NCI-H1436 (cell line): Measurements from ENCODE around the gene CRB1.
"Not testable (repeated sequence)": the region's sequence is repeated elsewhere in the genome, so short reads cannot be mapped to it uniquely, and the experiment has no call there.

Source experiments
- DNase-seq: peaks from one replicate; lab custom pipeline; 2025; lab: John Stamatoyannopoulos, UW

CRB1 gene

GRCh38 chr1:197465528-197466327 is 197.7 kb downstream of the CRB1 start:
- DNase-seq: no peak

- no peak for DNase-seq
These were observed 198.8 kb downstream of the CRB1 start for GRCh38 chr1:197466813-197467212.

- no peak for DNase-seq
These were observed 199.8 kb downstream of the CRB1 start for GRCh38 chr1:197467881-197468280.

GRCh38 chr1:197468543-197469175 is 200.6 kb downstream of the CRB1 start:
- DNase-seq: no peak

- no peak for DNase-seq
These were observed 201.7 kb downstream of the CRB1 start for GRCh38 chr1:197469620-197470210.

- no peak for DNase-seq
These were observed 202.3 kb downstream of the CRB1 start for GRCh38 chr1:197470330-197470729.

GRCh38 chr1:197471248-197471985 is 203.4 kb downstream of the CRB1 start:
- no peak for DNase-seq

GRCh38 chr1:197472141-197472540 is 204.1 kb downstream of the CRB1 start:
- no peak for DNase-seq

GRCh38 chr1:197480446-197480845 is 212.4 kb downstream of the CRB1 start:
- no peak for DNase-seq

- DNase-seq: no peak
These were observed 213.0 kb downstream of the CRB1 start for GRCh38 chr1:197481101-197481500.

- DNase-seq: peak; percentile 66
These were observed 217.7 kb downstream of the CRB1 start for GRCh38 chr1:197485790-197486189.

GRCh38 chr1:197486946-197487345 is 218.9 kb downstream of the CRB1 start:
- no peak for DNase-seq

- not testable (repeated sequence) for DNase-seq
These were observed 223.5 kb downstream of the CRB1 start for GRCh38 chr1:197491505-197491904.

- no peak for DNase-seq
These were observed 228.7 kb downstream of the CRB1 start for GRCh38 chr1:197496722-197497121.

GRCh38 chr1:197510691-197511378 is 242.8 kb downstream of the CRB1 start:
- DNase-seq: no peak

- DNase-seq: no peak
These were observed 247.4 kb downstream of the CRB1 start for GRCh38 chr1:197515421-197515820.

GRCh38 chr1:197519741-197520334 is 251.8 kb downstream of the CRB1 start:
- peak; percentile 18 for DNase-seq

GRCh38 chr1:197521118-197521739 is 253.2 kb downstream of the CRB1 start:
- peak; percentile 54 for DNase-seq

GRCh38 chr1:197526736-197527371 is 258.8 kb downstream of the CRB1 start:
- peak; percentile 63 for DNase-seq
